ENCODE data around the gene PHLPP1.
A peak's percentile ranks its signal among the peaks of the same experiment; 100 is the strongest.
"Not testable (repeated sequence)": the region's sequence is repeated elsewhere in the genome, so short reads cannot be mapped to it uniquely, and the experiment has no call there.

Gene PHLPP1

GRCh38 chr18:62776024-62776570 lies 60.8 kb downstream of the PHLPP1 start:
- DNase-seq = no peak

GRCh38 chr18:62777814-62778213 lies 62.5 kb downstream of the PHLPP1 start:
- DNase-seq = no peak

- DNase-seq = peak; percentile 34
Measured at GRCh38 chr18:62778976-62779869, 63.9 kb downstream of the PHLPP1 start.

- DNase-seq = no peak
Measured at GRCh38 chr18:62781262-62781661, 65.9 kb downstream of the PHLPP1 start.

GRCh38 chr18:62781893-62782292 lies 66.6 kb downstream of the PHLPP1 start:
- DNase-seq = no peak

GRCh38 chr18:62784338-62784965 lies 69.1 kb downstream of the PHLPP1 start:
- DNase-seq = no peak

- DNase-seq = no peak
Measured at GRCh38 chr18:62784966-62785413, 69.6 kb downstream of the PHLPP1 start.

GRCh38 chr18:62786689-62787088 lies 71.3 kb downstream of the PHLPP1 start:
- no peak for DNase-seq

- no peak for DNase-seq
Measured at GRCh38 chr18:62788111-62788510, 72.8 kb downstream of the PHLPP1 start.

GRCh38 chr18:62788876-62789275 lies 73.5 kb downstream of the PHLPP1 start:
- DNase-seq = no peak

GRCh38 chr18:62790871-62791772 lies 75.8 kb downstream of the PHLPP1 start:
- no peak for DNase-seq

GRCh38 chr18:62792016-62792415 lies 76.7 kb downstream of the PHLPP1 start:
- DNase-seq = no peak

GRCh38 chr18:62795813-62796212 lies 80.5 kb downstream of the PHLPP1 start:
- DNase-seq = no peak

- DNase-seq = no peak
Measured at GRCh38 chr18:62796216-62796621, 80.9 kb downstream of the PHLPP1 start.

GRCh38 chr18:62797329-62797728 lies 82.0 kb downstream of the PHLPP1 start:
- no peak for DNase-seq

GRCh38 chr18:62799977-62800376 lies 84.6 kb downstream of the PHLPP1 start:
- no peak for DNase-seq

GRCh38 chr18:62802523-62802922 lies 87.2 kb downstream of the PHLPP1 start:
- DNase-seq = no peak

GRCh38 chr18:62807396-62807795 lies 92.1 kb downstream of the PHLPP1 start:
- DNase-seq = no peak

GRCh38 chr18:62808123-62808522 lies 92.8 kb downstream of the PHLPP1 start:
- no peak for DNase-seq

- DNase-seq = not testable (repeated sequence)
Measured at GRCh38 chr18:62809445-62809844, 94.1 kb downstream of the PHLPP1 start.

GRCh38 chr18:62809900-62810299 lies 94.6 kb downstream of the PHLPP1 start:
- no peak for DNase-seq

GRCh38 chr18:62810682-62811081 lies 95.3 kb downstream of the PHLPP1 start:
- DNase-seq = no peak

GRCh38 chr18:62811674-62812073 lies 96.3 kb downstream of the PHLPP1 start:
- no peak for DNase-seq
